ENCODE results near the gene PWWP2A.

The PWWP2A gene

GRCh38 chr5:160119142-160119904 lies at the start of gene PWWP2A:
Gene PWWP2A (minus strand): TSS chr5:160119450. CDS start chr5:160119388, 62 bp downstream.
- Histone ChIP-seq H3K27me3 (ENCODE audit: insufficient read depth, low read length, poor library complexity, severe bottlenecking) (no peaks in the 10 kb centered on the region), H3K9me2 (replicated peaks; ENCODE audit: low read depth, low read length) (no peaks in the 10 kb centered on the region), H3K4me3 (ENCODE audit: low read length, poor library complexity, severe bottlenecking) (peak within 1 kb of the TSS; percentile 83), H3F3A (ENCODE audit: low read depth) (no peaks in the 10 kb centered on the region), H4K20me1 (ENCODE audit: insufficient read depth, low read length, poor library complexity, severe bottlenecking) (peaks cover 9% of the 10 kb centered on the region), H3K9ac (ENCODE audit: low read depth, low read length, poor library complexity, severe bottlenecking) (peak within 1 kb of the TSS; percentile 82), H2AFZ (ENCODE audit: low read length) (peak within 1 kb of the TSS; percentile 67), H3K36me3 (ENCODE audit: insufficient read depth, low read length) (no peaks in the 10 kb centered on the region), H3K4me2 (ENCODE audit: low read depth, low read length, poor library complexity, severe bottlenecking) (peak within 1 kb of the TSS; percentile 79), H3K79me2 (ENCODE audit: insufficient read depth, low read length) (peaks cover 25% of the 10 kb centered on the region), H3K4me1 (ENCODE audit: insufficient read depth, low read length, poor library complexity, severe bottlenecking) (peaks cover 5% of the 10 kb centered on the region), H3K9me3 (ENCODE audit: insufficient read depth, low read depth, low read length) (no peaks in the 10 kb centered on the region)
- TF ChIP-seq EZH2phosphoT487 (IDR thresholded peaks at IDR 0.05; ENCODE audit: borderline replicate concordance) = no peak
- no peak for TF ChIP-seq CTCF (conservative IDR thresholded peaks at IDR 0.05; ENCODE audit: low read length)

- H4K20me1 ChIP-seq (ENCODE audit: insufficient read depth, low read length, poor library complexity, severe bottlenecking) = no peaks in the 10 kb centered on the region
- H3K4me1 ChIP-seq (ENCODE audit: insufficient read depth, low read length, poor library complexity, severe bottlenecking) = no peaks in the 10 kb centered on the region
- no peak overlapping the region for H3K9ac ChIP-seq (ENCODE audit: low read depth, low read length, poor library complexity, severe bottlenecking)
- H3K4me2 ChIP-seq (ENCODE audit: low read depth, low read length, poor library complexity, severe bottlenecking) = no peak overlapping the region
- H3K27me3 ChIP-seq (ENCODE audit: insufficient read depth, low read length, poor library complexity, severe bottlenecking) = no peaks in the 10 kb centered on the region
- H3F3A ChIP-seq (ENCODE audit: low read depth) = no peaks in the 10 kb centered on the region
- TF ChIP-seq CTCF (conservative IDR thresholded peaks at IDR 0.05; ENCODE audit: low read length) (no peak), EZH2phosphoT487 (IDR thresholded peaks at IDR 0.05; ENCODE audit: borderline replicate concordance) (no peak)
- H3K79me2 ChIP-seq (ENCODE audit: insufficient read depth, low read length) = no peaks in the 10 kb centered on the region
- no peak overlapping the region for H2AFZ ChIP-seq (ENCODE audit: low read length)
- no peaks in the 10 kb centered on the region for H3K9me2 ChIP-seq (replicated peaks; ENCODE audit: low read depth, low read length)
- no peaks in the 10 kb centered on the region for H3K9me3 ChIP-seq (ENCODE audit: insufficient read depth, low read depth, low read length)
- no peak overlapping the region for H3K4me3 ChIP-seq (ENCODE audit: low read length, poor library complexity, severe bottlenecking)
- no peaks in the 10 kb centered on the region for H3K36me3 ChIP-seq (ENCODE audit: insufficient read depth, low read length)
Observed at GRCh38 chr5:160167624-160168165, 48.4 kb upstream of the PWWP2A start.

GRCh38 chr5:160166973-160167623 lies 47.8 kb upstream of the PWWP2A start:
- no peaks in the 10 kb centered on the region for H3F3A ChIP-seq (ENCODE audit: low read depth)
- H3K79me2 ChIP-seq (ENCODE audit: insufficient read depth, low read length) = no peaks in the 10 kb centered on the region
- no peak overlapping the region for H3K9ac ChIP-seq (ENCODE audit: low read depth, low read length, poor library complexity, severe bottlenecking)
- no peaks in the 10 kb centered on the region for H4K20me1 ChIP-seq (ENCODE audit: insufficient read depth, low read length, poor library complexity, severe bottlenecking)
- H3K9me2 ChIP-seq (replicated peaks; ENCODE audit: low read depth, low read length) = no peaks in the 10 kb centered on the region
- no peak overlapping the region for H3K4me3 ChIP-seq (ENCODE audit: low read length, poor library complexity, severe bottlenecking)
- H3K4me2 ChIP-seq (ENCODE audit: low read depth, low read length, poor library complexity, severe bottlenecking) = no peak overlapping the region
- TF ChIP-seq EZH2phosphoT487 (IDR thresholded peaks at IDR 0.05; ENCODE audit: borderline replicate concordance) (no peak), CTCF (conservative IDR thresholded peaks at IDR 0.05; ENCODE audit: low read length) (no peak)
- H3K36me3 ChIP-seq (ENCODE audit: insufficient read depth, low read length) = no peaks in the 10 kb centered on the region
- H3K9me3 ChIP-seq (ENCODE audit: insufficient read depth, low read depth, low read length) = no peaks in the 10 kb centered on the region
- no peaks in the 10 kb centered on the region for H3K27me3 ChIP-seq (ENCODE audit: insufficient read depth, low read length, poor library complexity, severe bottlenecking)
- H3K4me1 ChIP-seq (ENCODE audit: insufficient read depth, low read length, poor library complexity, severe bottlenecking) = no peaks in the 10 kb centered on the region
- H2AFZ ChIP-seq (ENCODE audit: low read length) = no peak overlapping the region
